Stomach (tissue), 9 donors: ENCODE results near the gene MAGI2. TPM values are rescaled to one million over a fixed set of nuclear protein-coding genes. Genes with fewer than 3 reads are reported as not detected.

Experiments
- DNase-seq, 2 donors: peaks; one replicate each; pipeline versions ENCODE4 v3.0.0 to v3.0.0-alpha.2; 2013 to 2019
- H3K27ac ChIP-seq, 5 donors: fragments of 200-600 bp in 4 of 5; sonication (generic) in 4 of 5; one replicate each; pipeline ENCODE4 v1.5.1; 2013 to 2019; ENCODE audit warnings: mild to moderate bottlenecking in 1 of 5, moderate library complexity in 1 of 5
- H3K27me3 ChIP-seq, 3 donors: fragments of 200-600 bp; sonication (generic); one replicate each; pipeline ENCODE4 v1.5.1; 2017 to 2019; ENCODE audit warnings: mixed run types in 1 of 3
- H3K36me3 ChIP-seq, 4 donors: fragments of 200-600 bp; sonication (generic); 1 replicate in 3 of 4; 2 replicates in 1 of 4; pipeline ENCODE4 v1.5.1; 2016 to 2019
- H3K4me1 ChIP-seq, 4 donors: fragments of 200-600 bp; sonication (generic); one replicate each; pipeline ENCODE4 v1.5.1; 2016 to 2019
- H3K4me3 ChIP-seq, 4 donors: fragments of 200-600 bp; sonication (generic) in 3 of 4; one replicate each; pipeline ENCODE4 v1.5.1; 2016 to 2019; ENCODE audit warnings: mild to moderate bottlenecking in 1 of 4
- H3K9me3 ChIP-seq, 4 donors: fragments of 200-600 bp; sonication (generic); one replicate each; pipeline ENCODE4 v1.5.1; 2016 to 2019
- CTCF ChIP-seq, 7 experiments: fragments of 450-650 bp in 4 of 7; fragments of 200-600 bp in 3 of 7; sonication (generic) in 3 of 7; IDR thresholded peaks; one replicate each; pipeline ENCODE4 v1.5.1; 2016 to 2019; ENCODE audit warnings: antibody characterized with exemption in 7 of 7, control low read depth in 2 of 7, mild to moderate bottlenecking in 1 of 7
- EP300 ChIP-seq: sonication (generic); formaldehyde crosslinking; IDR thresholded peaks from one replicate; pipeline ENCODE4 v1.6.1; 2017; ENCODE audit warnings: antibody characterized with exemption
- POLR2A ChIP-seq, 4 donors: fragments of 450-650 bp; IDR thresholded peaks; one replicate each; pipeline ENCODE4 v1.6.1; 2016; ENCODE audit warnings: antibody characterized with exemption in 4 of 4, control low read depth in 2 of 4, mild to moderate bottlenecking in 1 of 4, moderate library complexity in 1 of 4
- POLR2AphosphoS5 ChIP-seq, 3 donors: sonication (generic); formaldehyde crosslinking; IDR thresholded peaks; one replicate each; pipeline ENCODE4 v1.6.1; 2016; ENCODE audit warnings: antibody characterized with exemption in 3 of 3
- WGBS, 5 donors: extraction: QIAGEN DNeasy Blood & Tissue Kit in 3 of 5; methylation state at CpG; one replicate each; pipeline versions ENCODE4 v1.1.5 to v1.1.7; 2013 to 2018; 5-methylcytosine and 5-hydroxymethylcytosine counted together
- intact Hi-C: fragments of 100-400 bp; cut with DNase I; formaldehyde crosslinking; loops from one replicate; pipeline ENCODE4 v1.15.1; 2023; ENCODE audit warnings: low total_unique reads
- polyA plus RNA-seq, 3 donors: library from polyadenylated mRNA; stranded (reverse); fragments of 200-250 nt; gene quantifications; one replicate each; pipeline ENCODE4 v1.2.3, GENCODE V29; 2013
- total RNA-seq, 5 donors: library from RNA; depleted of rRNA; stranded (reverse); fragments of >200 nt; gene quantifications; one replicate each; pipeline versions ENCODE4 v1.1.0 to v1.2.3, GENCODE V29; 2014 to 2016
- donor health status: healthy with polysubstance abuse.
- donor health status: Bipolar disorder and iron deficiency.
- donor health status: healthy.

MAGI2 gene
- total and polyA plus RNA-seq, 8 donors, result 0.92 to 53.9 (median 5.8) TPM

- no peaks in the 10 kb centered on the region for H3K9me3 ChIP-seq
- H3K36me3 ChIP-seq, result no peaks in the 10 kb centered on the region
- DNase-seq, result no peak
- intact Hi-C loops, result no loop called here
- no peaks in the 10 kb centered on the region for H3K27me3 ChIP-seq
- TF ChIP-seq POLR2A (IDR thresholded peaks at IDR 0.05), result no peak
- TF ChIP-seq CTCF (IDR thresholded peaks at IDR 0.05), result no peak
- no peak for TF ChIP-seq POLR2AphosphoS5 (IDR thresholded peaks at IDR 0.05)
- TF ChIP-seq EP300, result no peak
- H3K4me1 ChIP-seq, result no peaks in the 10 kb centered on the region
- H3K4me3 ChIP-seq, result no peak overlapping the region
- no peak overlapping the region for H3K27ac ChIP-seq
Observed at GRCh38 chr7:78912781-78913180, 540.7 kb downstream of the MAGI2 start.

- no peaks in the 10 kb centered on the region for H3K9me3 ChIP-seq
- H3K4me3 ChIP-seq, result no peak overlapping the region
- TF ChIP-seq CTCF (IDR thresholded peaks at IDR 0.05) (no peak), EP300 (no peak), POLR2AphosphoS5 (IDR thresholded peaks at IDR 0.05) (no peak), POLR2A (IDR thresholded peaks at IDR 0.05) (no peak)
- DNase-seq, result no peak
- H3K27me3 ChIP-seq, result no peaks in the 10 kb centered on the region
- no peaks in the 10 kb centered on the region for H3K36me3 ChIP-seq
- H3K27ac ChIP-seq, result no peak overlapping the region
- H3K4me1 ChIP-seq, result no peaks in the 10 kb centered on the region
- intact Hi-C loops, result no loop called here
- WGBS, 5 donors, result 72 to 88% (median 77%) methylated on average over 1 of the region's 1 CpG
Observed at GRCh38 chr7:78906735-78907134, 546.7 kb downstream of the MAGI2 start.

- intact Hi-C loops, result no loop called here
- Histone ChIP-seq H3K9me3 (no peaks in the 10 kb centered on the region), H3K27ac (no peak overlapping the region), H3K27me3 (no peaks in the 10 kb centered on the region), H3K4me1 (no peaks in the 10 kb centered on the region), H3K4me3 (no peak overlapping the region), H3K36me3 (no peaks in the 10 kb centered on the region)
- TF ChIP-seq CTCF (IDR thresholded peaks at IDR 0.05) (no peak), POLR2AphosphoS5 (IDR thresholded peaks at IDR 0.05) (no peak), EP300 (no peak), POLR2A (IDR thresholded peaks at IDR 0.05) (no peak)
- DNase-seq, result no peak
Observed at GRCh38 chr7:78905436-78905835, 548.0 kb downstream of the MAGI2 start.

GRCh38 chr7:78904983-78905382 is 548.5 kb downstream of the MAGI2 start:
- intact Hi-C loops, result no loop called here

More at GRCh38 chr7:78904983-78905382, 548.5 kb downstream of the MAGI2 start:
- DNase-seq, result no peak
- no peak overlapping the region for H3K27ac ChIP-seq
- no peak overlapping the region for H3K4me3 ChIP-seq
- H3K9me3 ChIP-seq, result no peaks in the 10 kb centered on the region
- H3K4me1 ChIP-seq, result no peaks in the 10 kb centered on the region
- no peak for TF ChIP-seq CTCF (IDR thresholded peaks at IDR 0.05)
- TF ChIP-seq EP300, result no peak
- no peak for TF ChIP-seq POLR2AphosphoS5 (IDR thresholded peaks at IDR 0.05)
- TF ChIP-seq POLR2A (IDR thresholded peaks at IDR 0.05), result no peak
- 75 to 88% (median 79%) methylated on average over 2 of the region's 2 CpGs for WGBS, 5 donors
- no peaks in the 10 kb centered on the region for H3K36me3 ChIP-seq
- no peaks in the 10 kb centered on the region for H3K27me3 ChIP-seq
